Measurements from ENCODE around the gene EHD4. TPM values are rescaled to one million over a fixed set of nuclear protein-coding genes. Genes with fewer than 3 reads are reported as not detected.

The EHD4 gene
- total RNA-seq, 2 donors from 2014 or later: 13.8 to 16.9 TPM

DNA sequence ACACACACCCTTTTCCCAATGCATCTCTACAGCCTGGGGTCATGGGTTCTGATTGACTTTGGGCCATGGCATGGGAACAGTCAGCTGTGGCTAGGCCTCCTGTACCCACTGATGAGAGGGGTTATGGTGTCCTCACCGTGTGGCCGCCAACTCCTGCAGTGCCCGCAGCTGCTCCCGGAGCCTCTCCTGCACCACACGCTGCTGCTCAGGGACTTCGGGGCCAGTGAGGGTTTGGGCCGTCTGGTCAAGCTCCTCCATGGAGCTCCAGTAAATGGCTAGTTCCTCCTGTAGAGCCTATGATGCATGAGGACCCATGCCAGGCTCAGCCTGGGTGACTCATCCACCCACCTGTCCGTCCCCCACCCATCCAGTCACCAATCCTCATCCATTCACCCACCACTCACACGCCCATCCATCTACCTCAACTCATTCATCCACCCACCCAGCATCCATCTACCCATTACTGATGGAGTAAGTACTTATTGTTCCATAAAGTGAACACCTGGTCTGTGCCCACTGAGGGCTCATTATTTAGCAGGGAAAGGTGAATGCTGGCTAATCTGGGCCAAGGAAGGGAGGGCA, 100.1 kb downstream of the EHD4 start:
- 94 to 97% methylated on average over 7 to 9 of the region's 9 CpGs for WGBS, 2 donors
- H3K27ac ChIP-seq: no peak overlapping the region
- intact Hi-C loops (cut with DNase I): no loop called here
- H3K36me3 ChIP-seq (replicated peaks in 1 of 2; ENCODE audit: insufficient read depth in 1 of 2, low read depth in 2 of 2): no peaks in the 10 kb centered on the region
- no peaks in the 10 kb centered on the region for H3K4me1 ChIP-seq
- DNase-seq: no peak
- H3K9me3 ChIP-seq: no peaks in the 10 kb centered on the region
- no peaks in the 10 kb centered on the region for H3K27me3 ChIP-seq
- TF ChIP-seq, protein P1, sequence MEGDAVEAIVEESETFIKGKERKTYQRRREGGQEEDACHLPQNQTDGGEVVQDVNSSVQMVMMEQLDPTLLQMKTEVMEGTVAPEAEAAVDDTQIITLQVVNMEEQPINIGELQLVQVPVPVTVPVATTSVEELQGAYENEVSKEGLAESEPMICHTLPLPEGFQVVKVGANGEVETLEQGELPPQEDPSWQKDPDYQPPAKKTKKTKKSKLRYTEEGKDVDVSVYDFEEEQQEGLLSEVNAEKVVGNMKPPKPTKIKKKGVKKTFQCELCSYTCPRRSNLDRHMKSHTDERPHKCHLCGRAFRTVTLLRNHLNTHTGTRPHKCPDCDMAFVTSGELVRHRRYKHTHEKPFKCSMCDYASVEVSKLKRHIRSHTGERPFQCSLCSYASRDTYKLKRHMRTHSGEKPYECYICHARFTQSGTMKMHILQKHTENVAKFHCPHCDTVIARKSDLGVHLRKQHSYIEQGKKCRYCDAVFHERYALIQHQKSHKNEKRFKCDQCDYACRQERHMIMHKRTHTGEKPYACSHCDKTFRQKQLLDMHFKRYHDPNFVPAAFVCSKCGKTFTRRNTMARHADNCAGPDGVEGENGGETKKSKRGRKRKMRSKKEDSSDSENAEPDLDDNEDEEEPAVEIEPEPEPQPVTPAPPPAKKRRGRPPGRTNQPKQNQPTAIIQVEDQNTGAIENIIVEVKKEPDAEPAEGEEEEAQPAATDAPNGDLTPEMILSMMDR (IDR thresholded peaks at IDR 0.05): no peak
- no peak for TF ChIP-seq POLR2A (IDR thresholded peaks at IDR 0.05)
- ATAC-seq: no peak
- H3K4me3 ChIP-seq: no peak overlapping the region

DNA sequence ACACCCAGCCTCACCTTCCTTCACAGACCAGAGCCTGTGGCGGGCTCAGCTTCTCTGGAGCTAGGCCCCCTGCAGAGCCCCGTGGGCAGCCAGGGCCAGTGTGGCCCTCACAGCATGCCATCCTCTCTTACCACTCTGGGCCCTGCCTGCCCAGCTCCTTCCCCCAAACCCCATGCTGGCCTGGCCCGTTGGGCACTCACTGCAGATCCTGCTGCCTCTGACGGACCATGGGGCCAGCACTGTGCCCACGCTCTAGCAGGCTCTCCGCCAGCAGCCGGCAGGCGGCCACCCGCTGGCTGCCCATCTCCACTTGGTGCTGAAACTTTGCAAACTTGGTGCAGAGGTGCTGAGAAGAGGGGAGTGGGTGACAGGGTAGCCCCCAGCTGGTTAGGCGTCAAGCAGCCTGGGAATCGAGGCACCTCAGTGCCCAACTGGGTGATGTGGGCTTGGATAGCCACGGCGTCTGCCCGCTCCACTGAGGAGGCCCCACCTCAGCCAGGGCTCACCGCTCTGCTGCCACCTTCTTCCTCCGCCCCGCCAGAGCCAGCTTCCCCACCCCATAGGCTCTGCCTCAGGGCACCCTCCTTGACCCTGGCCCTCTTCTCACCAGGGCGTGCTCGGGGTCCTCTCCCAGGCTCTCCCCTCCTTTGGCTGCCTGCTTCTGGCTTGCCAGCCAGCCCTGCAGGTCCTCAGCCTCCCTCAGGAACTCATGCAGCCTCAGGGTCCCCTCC, 101.0 kb downstream of the EHD4 start:
- H3K27me3 ChIP-seq: no peaks in the 10 kb centered on the region
- TF ChIP-seq POLR2A (IDR thresholded peaks at IDR 0.05): no peak
- TF ChIP-seq, protein P1 (IDR thresholded peaks at IDR 0.05): no peak
- DNase-seq (no peak), ATAC-seq (no peak)
- no peaks in the 10 kb centered on the region for H3K36me3 ChIP-seq (replicated peaks in 1 of 2; ENCODE audit: insufficient read depth in 1 of 2, low read depth in 2 of 2)
- intact Hi-C loops (cut with DNase I): no loop called here
- H3K27ac ChIP-seq: no peak overlapping the region
- no peak overlapping the region for H3K4me3 ChIP-seq
- WGBS, 2 donors: 88 to 91% methylated on average over 4 to 17 of the region's 19 CpGs
- no peaks in the 10 kb centered on the region for H3K9me3 ChIP-seq
- no peaks in the 10 kb centered on the region for H3K4me1 ChIP-seq

- Histone ChIP-seq H3K4me1 (no peaks in the 10 kb centered on the region), H3K36me3 (replicated peaks in 1 of 2; ENCODE audit: insufficient read depth in 1 of 2, low read depth in 2 of 2) (no peaks in the 10 kb centered on the region), H3K4me3 (no peak overlapping the region), H3K27me3 (no peaks in the 10 kb centered on the region), H3K9me3 (no peaks in the 10 kb centered on the region), H3K27ac (no peak overlapping the region)
- ATAC-seq: no peak
- intact Hi-C loops (cut with DNase I): no loop called here
- TF ChIP-seq, protein P1 (IDR thresholded peaks at IDR 0.05): no peak
- TF ChIP-seq POLR2A (IDR thresholded peaks at IDR 0.05): no peak
- no peak for DNase-seq
- 69 to 94% methylated on average over 8 to 9 of the region's 9 CpGs for WGBS, 2 donors
Measured at GRCh38 chr15:41870689-41871081, 101.7 kb downstream of the EHD4 start.

DNA sequence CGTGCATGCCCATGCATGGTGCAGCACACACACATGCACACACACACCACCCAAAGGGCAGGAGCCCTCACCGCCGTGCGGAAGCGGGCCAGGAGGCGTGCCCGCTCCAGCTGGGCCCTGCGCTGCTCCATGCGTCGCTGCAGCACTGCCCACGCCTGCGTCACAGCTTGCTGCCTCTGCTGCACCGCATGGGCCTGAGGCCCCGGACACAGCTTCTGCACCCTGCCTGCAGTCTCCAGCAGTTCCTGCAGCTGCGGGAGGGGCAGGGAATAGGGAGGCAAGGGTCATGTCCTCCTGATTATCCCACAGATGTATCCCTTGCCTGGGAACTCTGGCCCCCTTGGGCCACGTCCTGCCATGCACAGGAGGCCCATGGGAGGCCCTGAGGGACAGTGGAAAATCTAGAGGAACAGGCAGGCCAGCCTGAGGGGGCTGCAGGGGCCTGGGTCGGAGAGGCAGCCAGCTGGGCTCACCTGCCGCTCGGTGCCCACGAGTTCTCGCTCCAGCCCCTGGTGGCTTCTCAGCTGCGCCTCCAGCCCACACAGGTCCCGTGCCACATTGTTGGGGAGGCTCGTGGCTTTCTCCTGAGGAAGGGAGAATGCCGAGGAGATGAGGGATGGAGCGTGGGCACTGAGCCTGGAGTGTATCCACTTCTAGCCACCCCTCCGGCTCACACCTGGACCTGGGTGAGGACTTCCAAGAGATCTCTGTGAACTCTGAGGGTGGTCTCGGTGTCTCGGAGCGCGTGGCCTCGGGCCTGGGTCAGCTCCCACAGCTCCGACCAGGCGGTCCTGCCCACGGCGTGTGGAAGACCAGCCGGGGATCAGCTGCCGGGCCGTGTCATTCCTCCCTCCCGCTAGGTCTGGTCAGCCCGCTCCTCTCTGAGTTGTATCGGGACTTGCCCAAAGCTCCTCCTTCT, 102.3 kb downstream of the EHD4 start:
- WGBS, 2 donors: 89 to 91% methylated on average over 13 to 42 of the region's 42 CpGs
- no peak for ATAC-seq
- no peaks in the 10 kb centered on the region for H3K27me3 ChIP-seq
- no peak overlapping the region for H3K4me3 ChIP-seq
- H3K36me3 ChIP-seq (replicated peaks in 1 of 2; ENCODE audit: insufficient read depth in 1 of 2, low read depth in 2 of 2): no peaks in the 10 kb centered on the region
- H3K4me1 ChIP-seq: no peaks in the 10 kb centered on the region
- H3K9me3 ChIP-seq: no peaks in the 10 kb centered on the region
- H3K27ac ChIP-seq: no peak overlapping the region
- intact Hi-C loops (cut with DNase I): no loop called here
- TF ChIP-seq POLR2A (IDR thresholded peaks at IDR 0.05): no peak
- TF ChIP-seq, protein P1 (IDR thresholded peaks at IDR 0.05): no peak
- DNase-seq: no peak

All from body of pancreas (tissue), 4 donors.